ENCODE measurements around the gene TMEM43. TPM values are rescaled to one million over a fixed set of nuclear protein-coding genes. Genes with fewer than 3 reads are reported as not detected.

TMEM43 gene
- total and polyA plus RNA-seq, 12 donors: 23.9 to 98.0 (median 38.2) TPM

GRCh38 chr3:14162178-14162577 lies 37.3 kb downstream of the TMEM43 start:
- Histone ChIP-seq H3K27ac (no peak overlapping the region), H3K27me3 (no peaks in the 10 kb centered on the region), H3K4me3 (no peak overlapping the region), H3K9me3 (peaks cover 0 to 21% (median 11%) of the 10 kb centered on the region in 11 donors), H3K36me3 (peaks cover 9 to 100% (median 94%) of the 10 kb centered on the region in 9 donors), H3K4me1 (no peaks in the 10 kb centered on the region)
- 98% methylated on average over 2 of the region's 2 CpGs for WGBS, 2 donors
- DNase-seq (no peak), ATAC-seq (no peak)
- intact Hi-C loops (cut with DNase I): no loop called here
- TF ChIP-seq CTCF (IDR thresholded peaks at IDR 0.05): no peak

GRCh38 chr3:14166877-14167603 lies 42.2 kb downstream of the TMEM43 start:
- no peak for TF ChIP-seq CTCF (IDR thresholded peaks at IDR 0.05)
- Histone ChIP-seq H3K36me3 (peaks cover 0 to 100% (median 94%) of the 10 kb centered on the region in 9 donors), H3K27ac (no peak overlapping the region), H3K9me3 (peaks cover 0 to 7% (median 1%) of the 10 kb centered on the region in 11 donors), H3K27me3 (no peaks in the 10 kb centered on the region), H3K4me3 (no peak overlapping the region), H3K4me1 (no peaks in the 10 kb centered on the region)
- WGBS, 2 donors: 90 to 95% methylated on average over 9 of the region's 9 CpGs
- no peak for DNase-seq
- intact Hi-C loops (cut with DNase I): no loop called here
- ATAC-seq: no peak

- Histone ChIP-seq H3K27me3 (no peaks in the 10 kb centered on the region), H3K27ac (no peak overlapping the region), H3K4me3 (no peak overlapping the region), H3K9me3 (no peaks in the 10 kb centered on the region), H3K4me1 (peaks cover 0 to 4% (median 0%) of the 10 kb centered on the region in 9 donors), H3K36me3 (peaks cover 0 to 88% (median 75%) of the 10 kb centered on the region in 9 donors)
- 96% methylated on average over 2 of the region's 2 CpGs for WGBS, 2 donors
- ATAC-seq (no peak), DNase-seq (no peak)
- intact Hi-C loops (cut with DNase I): no loop called here
- TF ChIP-seq CTCF (IDR thresholded peaks at IDR 0.05): no peak
These were observed 44.6 kb downstream of the TMEM43 start for GRCh38 chr3:14169435-14169834.

GRCh38 chr3:14169871-14170270 lies 45.0 kb downstream of the TMEM43 start:
- Histone ChIP-seq H3K36me3 (peaks cover 0 to 84% (median 70%) of the 10 kb centered on the region in 9 donors), H3K27me3 (no peaks in the 10 kb centered on the region), H3K27ac (no peak overlapping the region), H3K4me3 (no peak overlapping the region), H3K9me3 (no peaks in the 10 kb centered on the region), H3K4me1 (peaks cover 0 to 8% (median 0%) of the 10 kb centered on the region in 9 donors)
- no peak for TF ChIP-seq CTCF (IDR thresholded peaks at IDR 0.05)
- intact Hi-C loops (cut with DNase I): loop anchor here in 2 of 10 donors (5.0 to 10.0 kb wide), 2 partner anchors 273 to 275 kb away; no protein-coding TSS in a partner anchor
- ATAC-seq (no peak), DNase-seq (no peak)
